CD14-positive monocyte (primary cell): ENCODE results near the gene ATP2C1. TPM values are rescaled to one million over a fixed set of nuclear protein-coding genes. Genes with fewer than 3 reads are reported as not detected.
A peak's percentile ranks its signal among the peaks of the same experiment; 100 is the strongest.

Source experiments
- DNase-seq, 3 donors: peaks; one replicate each; pipeline ENCODE4 v3.0.0-alpha.2; 2011 to 2022
- H2AFZ ChIP-seq: 2 replicates; pipeline ENCODE4 v1.6.0; 2012; ENCODE audit warnings: mild to moderate bottlenecking, low read depth, low read length, inconsistent platforms; ENCODE audit not compliant: insufficient read depth, poor library complexity, severe bottlenecking
- H3K27ac ChIP-seq, 2 donors: 1 replicate in 1 of 2; 2 replicates in 1 of 2; pipeline ENCODE4 v1.5.1; 2012 to 2013; ENCODE audit warnings: low read length in 2 of 2, control low read depth in 1 of 2, inconsistent platforms in 1 of 2, low read depth in 1 of 2, mild to moderate bottlenecking in 1 of 2
- H3K27me3 ChIP-seq, 2 donors: one replicate each; pipeline versions ENCODE4 v1.6.0 to v1.6.1; 2011 to 2013; ENCODE audit warnings: low read length in 2 of 2; ENCODE audit not compliant: control insufficient read depth in 2 of 2, insufficient read depth in 2 of 2
- H3K36me3 ChIP-seq, 2 donors: replicated peaks in 1 of 2; 1 replicate in 1 of 2; 2 replicates in 1 of 2; pipeline versions ENCODE4 v1.5.1 to v1.6.1; 2012 to 2013; ENCODE audit warnings: low read length in 2 of 2, control low read depth in 1 of 2, inconsistent platforms in 1 of 2, mild to moderate bottlenecking in 1 of 2; ENCODE audit not compliant: insufficient read depth in 2 of 2, control insufficient read depth in 1 of 2
- H3K4me1 ChIP-seq, 2 donors: 1 replicate in 1 of 2; 2 replicates in 1 of 2; pipeline versions ENCODE4 v1.5.1 to v1.6.1; 2012 to 2013; ENCODE audit warnings: low read length in 2 of 2, control low read depth in 1 of 2, inconsistent platforms in 1 of 2, mild to moderate bottlenecking in 1 of 2, moderate library complexity in 1 of 2; ENCODE audit not compliant: insufficient read depth in 2 of 2, control insufficient read depth in 1 of 2
- H3K4me2 ChIP-seq: replicated peaks from 2 replicates; pipeline ENCODE3; 2012; ENCODE audit warnings: low read length, moderate library complexity, mild to moderate bottlenecking; ENCODE audit not compliant: poor library complexity, severe bottlenecking; ENCODE audit errors: extremely low read depth
- H3K4me3 ChIP-seq, 3 experiments: fragments of 200-600 bp in 1 of 3; sonication (generic) in 1 of 3; replicated peaks in 1 of 3; 1 replicate in 2 of 3; 2 replicates in 1 of 3; pipeline ENCODE4 v1.5.1; 2011 to 2013; ENCODE audit warnings: low read length in 3 of 3, mild to moderate bottlenecking in 3 of 3, control low read depth in 2 of 3, low read depth in 2 of 3, inconsistent platforms in 1 of 3, moderate library complexity in 1 of 3
- H3K79me2 ChIP-seq: 2 replicates; pipeline ENCODE4 v1.6.0; 2012; ENCODE audit warnings: mild to moderate bottlenecking, control low read depth, inconsistent platforms, low read length, moderate library complexity; ENCODE audit not compliant: insufficient read depth
- H3K9ac ChIP-seq: 2 replicates; pipeline ENCODE4 v1.6.0; 2017; ENCODE audit warnings: low read length, mild to moderate bottlenecking; ENCODE audit not compliant: insufficient read depth, poor library complexity, severe bottlenecking
- H3K9me3 ChIP-seq, 2 donors: replicated peaks in 1 of 2; 1 replicate in 1 of 2; 2 replicates in 1 of 2; pipeline versions ENCODE4 v1.5.1 to v1.6.1; 2012 to 2013; ENCODE audit warnings: low read length in 2 of 2, control low read depth in 1 of 2; ENCODE audit not compliant: control insufficient read depth in 1 of 2, insufficient read depth in 1 of 2
- H4K20me1 ChIP-seq: 2 replicates; pipeline ENCODE4 v1.6.0; 2012; ENCODE audit warnings: mild to moderate bottlenecking, low read length, control low read depth, moderate library complexity; ENCODE audit not compliant: insufficient read depth
- H3K27ac Mint-ChIP-seq, 7 donors: one replicate each; pipeline ENCODE4 v1.8.0; 2020; ENCODE audit warnings: mild to moderate bottlenecking in 7 of 7, mixed read lengths in 7 of 7, moderate library complexity in 6 of 7, inconsistent platforms in 2 of 7
- H3K27me3 Mint-ChIP-seq, 3 donors: one replicate each; pipeline ENCODE4 v1.8.0; 2021 to 2022; ENCODE audit warnings: low read depth in 3 of 3, mild to moderate bottlenecking in 3 of 3, mixed read lengths in 3 of 3, moderate library complexity in 3 of 3, inconsistent platforms in 1 of 3
- H3K36me3 Mint-ChIP-seq, 2 donors: one replicate each; pipeline ENCODE4 v1.8.0; 2020; ENCODE audit warnings: mixed read lengths in 2 of 2, inconsistent platforms in 1 of 2, mild to moderate bottlenecking in 1 of 2
- H3K4me1 Mint-ChIP-seq: one replicate; pipeline ENCODE4 v1.8.0; 2020; ENCODE audit warnings: mild to moderate bottlenecking, mixed read lengths
- H3K4me3 Mint-ChIP-seq, 2 donors: one replicate each; pipeline ENCODE4 v1.8.0; 2020; ENCODE audit warnings: mild to moderate bottlenecking in 2 of 2, mixed read lengths in 2 of 2, moderate library complexity in 1 of 2
- H3K9me3 Mint-ChIP-seq, 7 donors: one replicate each; pipeline ENCODE4 v1.8.0; 2020 to 2022; ENCODE audit warnings: mixed read lengths in 7 of 7, mild to moderate bottlenecking in 6 of 7, moderate library complexity in 6 of 7, inconsistent platforms in 2 of 7
- WGBS: methylation state at CpG from one replicate; pipeline ENCODE4 v1.1.5; 2013; ENCODE audit warnings: missing lambda C conversion rate; ENCODE audit not compliant: insufficient coverage; 5-methylcytosine and 5-hydroxymethylcytosine counted together
- intact Hi-C, 2 donors: fragments of 100-400 bp; cut with micrococcal nuclease; formaldehyde crosslinking; loops; one replicate each; pipeline versions ENCODE4 v1.15.0 to v1.15.1; 2023
- polyA plus RNA-seq, 3 donors: library from polyadenylated mRNA; depleted of rRNA in 1 of 3; unstranded in 2 of 3; stranded (reverse) in 1 of 3; fragments of 300-500 nt in 2 of 3; fragments of >200 nt in 1 of 3; fragmentation: Illumina TruSeq in 2 of 3; gene quantifications; 1 replicate in 2 of 3; 2 replicates in 1 of 3; pipeline ENCODE4 v1.2.3, GENCODE V29; 2012 to 2021
- TF ChIP-seq, protein P1 (sequence below): fragments of 200-600 bp; IDR thresholded peaks from one replicate; pipeline ENCODE4 v1.8.0; 2022; ENCODE audit warnings: antibody characterized with exemption, mild to moderate bottlenecking

ATP2C1 gene
- polyA plus RNA-seq, 3 donors = 11.7 to 22.0 (median 12.2) TPM

DNA sequence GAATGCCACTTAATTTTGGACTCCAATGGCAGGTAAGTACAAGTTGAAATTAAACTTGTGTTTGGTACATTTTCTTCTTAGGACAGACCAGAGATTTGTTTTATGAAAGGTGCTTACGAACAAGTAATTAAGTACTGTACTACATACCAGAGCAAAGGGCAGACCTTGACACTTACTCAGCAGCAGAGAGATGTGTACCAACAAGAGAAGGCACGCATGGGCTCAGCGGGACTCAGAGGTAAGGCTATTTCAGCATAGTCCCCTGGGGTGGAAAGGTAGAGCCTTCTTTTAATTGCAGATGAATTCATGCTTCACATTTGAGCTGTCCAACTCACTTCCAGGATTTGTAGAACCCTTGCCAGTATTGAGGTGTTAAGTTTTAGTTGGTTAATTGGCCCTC lies 81.4 kb downstream of the ATP2C1 start:
- H3K4me3 Mint-ChIP-seq = no peak overlapping the region
- Histone ChIP-seq H3K9ac (no peak overlapping the region), H4K20me1 (no peaks in the 10 kb centered on the region), H3K36me3 (peaks cover 33 to 64% of the 10 kb centered on the region in 2 donors), H3K4me2 (no peak overlapping the region), H3K4me3 (no peak overlapping the region), H2AFZ (no peak overlapping the region), H3K27ac (no peak overlapping the region), H3K79me2 (no peaks in the 10 kb centered on the region), H3K9me3 (no peaks in the 10 kb centered on the region), H3K4me1 (no peaks in the 10 kb centered on the region), H3K27me3 (no peaks in the 10 kb centered on the region)
- TF ChIP-seq, protein P1, sequence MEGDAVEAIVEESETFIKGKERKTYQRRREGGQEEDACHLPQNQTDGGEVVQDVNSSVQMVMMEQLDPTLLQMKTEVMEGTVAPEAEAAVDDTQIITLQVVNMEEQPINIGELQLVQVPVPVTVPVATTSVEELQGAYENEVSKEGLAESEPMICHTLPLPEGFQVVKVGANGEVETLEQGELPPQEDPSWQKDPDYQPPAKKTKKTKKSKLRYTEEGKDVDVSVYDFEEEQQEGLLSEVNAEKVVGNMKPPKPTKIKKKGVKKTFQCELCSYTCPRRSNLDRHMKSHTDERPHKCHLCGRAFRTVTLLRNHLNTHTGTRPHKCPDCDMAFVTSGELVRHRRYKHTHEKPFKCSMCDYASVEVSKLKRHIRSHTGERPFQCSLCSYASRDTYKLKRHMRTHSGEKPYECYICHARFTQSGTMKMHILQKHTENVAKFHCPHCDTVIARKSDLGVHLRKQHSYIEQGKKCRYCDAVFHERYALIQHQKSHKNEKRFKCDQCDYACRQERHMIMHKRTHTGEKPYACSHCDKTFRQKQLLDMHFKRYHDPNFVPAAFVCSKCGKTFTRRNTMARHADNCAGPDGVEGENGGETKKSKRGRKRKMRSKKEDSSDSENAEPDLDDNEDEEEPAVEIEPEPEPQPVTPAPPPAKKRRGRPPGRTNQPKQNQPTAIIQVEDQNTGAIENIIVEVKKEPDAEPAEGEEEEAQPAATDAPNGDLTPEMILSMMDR = no peak
- H3K9me3 Mint-ChIP-seq = peaks cover 0 to 2% (median 0%) of the 10 kb centered on the region in 7 donors
- no peaks in the 10 kb centered on the region for H3K27me3 Mint-ChIP-seq
- intact Hi-C loops = no loop called here
- H3K27ac Mint-ChIP-seq = no peak overlapping the region
- H3K36me3 Mint-ChIP-seq = peaks cover 60 to 61% of the 10 kb centered on the region in 2 donors
- WGBS = 100% methylated on average over 2 of the region's 3 CpGs
- H3K4me1 Mint-ChIP-seq = peaks cover 2% of the 10 kb centered on the region
- no peak for DNase-seq

DNA sequence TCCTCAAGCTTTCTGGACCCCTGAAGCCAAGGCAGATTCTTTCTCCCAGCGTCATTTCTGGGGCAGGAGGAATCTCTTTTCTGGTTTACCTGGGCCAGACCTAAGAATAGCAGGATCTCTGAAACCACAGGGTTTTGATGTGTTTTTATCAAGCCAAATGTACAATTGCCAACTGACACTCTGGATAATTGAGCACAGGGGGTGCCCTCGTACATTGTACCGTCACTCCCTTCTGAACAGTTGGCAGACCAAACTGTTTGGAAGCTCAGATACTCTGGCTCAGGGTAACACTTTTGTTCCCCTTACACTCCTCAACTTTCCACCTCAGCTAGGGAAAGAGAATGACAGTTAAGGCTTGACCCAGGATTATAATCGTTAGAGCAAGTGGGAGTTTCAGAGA lies 82.8 kb downstream of the ATP2C1 start:
- Histone ChIP-seq H3K9me3 (no peaks in the 10 kb centered on the region), H3K79me2 (no peaks in the 10 kb centered on the region), H3K4me2 (no peak overlapping the region), H3K9ac (no peak overlapping the region), H3K4me1 (no peaks in the 10 kb centered on the region), H3K27me3 (no peaks in the 10 kb centered on the region), H3K27ac (no peak overlapping the region), H2AFZ (no peak overlapping the region), H3K36me3 (peaks cover 25 to 64% of the 10 kb centered on the region in 2 donors), H4K20me1 (no peaks in the 10 kb centered on the region), H3K4me3 (no peak overlapping the region)
- H3K4me1 Mint-ChIP-seq = peaks cover 2% of the 10 kb centered on the region
- no peak overlapping the region for H3K4me3 Mint-ChIP-seq
- peaks cover 0 to 2% (median 0%) of the 10 kb centered on the region in 7 donors for H3K9me3 Mint-ChIP-seq
- TF ChIP-seq, protein P1 = no peak
- peaks cover 48 to 58% of the 10 kb centered on the region in 2 donors for H3K36me3 Mint-ChIP-seq
- no peak for DNase-seq
- intact Hi-C loops = no loop called here
- 93% methylated on average over 3 of the region's 4 CpGs for WGBS
- no peaks in the 10 kb centered on the region for H3K27me3 Mint-ChIP-seq
- peak overlapping the region in 1 of 7 donors; percentile 46 for H3K27ac Mint-ChIP-seq
